ENCODE data around the gene FAM234B.

Gene FAM234B

GRCh38 chr12:13124656-13125505 is 80.7 kb downstream of the FAM234B start:
- no peak for DNase-seq

GRCh38 chr12:13125996-13126395 is 81.8 kb downstream of the FAM234B start:
- DNase-seq = no peak

GRCh38 chr12:13126494-13126893 is 82.3 kb downstream of the FAM234B start:
- no peak for DNase-seq

DNA sequence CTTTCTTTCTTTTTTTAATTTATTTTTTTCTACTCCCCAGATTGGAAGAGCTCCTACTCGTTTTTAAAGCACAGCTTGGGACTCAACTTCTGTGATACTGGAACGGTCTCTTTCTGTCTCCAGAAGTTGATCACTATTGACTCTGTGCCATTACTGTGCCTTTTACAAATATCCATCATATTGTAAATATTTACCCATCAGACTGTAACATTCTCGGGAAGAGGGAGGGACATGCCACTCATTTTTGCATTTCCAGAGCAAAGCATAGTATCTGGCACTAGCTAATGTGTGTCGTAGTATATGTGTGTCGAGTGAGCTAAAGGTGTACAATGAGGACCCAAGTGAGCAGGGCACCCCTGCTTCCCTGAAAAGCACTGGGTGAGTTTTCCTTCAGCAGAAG is 83.3 kb downstream of the FAM234B start:
- DNase-seq = no peak

- DNase-seq = no peak
Measured at GRCh38 chr12:13128291-13128965, 84.2 kb downstream of the FAM234B start.

- no peak for DNase-seq
Measured at GRCh38 chr12:13130981-13131380, 86.8 kb downstream of the FAM234B start.

Data from stimulated activated CD4-positive, alpha-beta T cell treated with anti-CD3 and anti-CD28 coated beads, Interleukin-4, amount 100 ng/mL, for 4 hours (primary cell).